ENCODE results near the gene LIAS.
A peak's percentile ranks its signal among the peaks of the same experiment; 100 is the strongest.

LIAS gene

GRCh38 chr4:39484582-39485272, 25.9 kb downstream of the LIAS start:
- H3K4me3 ChIP-seq (replicated peaks; ENCODE audit: low read depth, low read length) = no peak overlapping the region
- DNase-seq (ENCODE audit: low read depth) = no peak
- TF ChIP-seq, protein P1, sequence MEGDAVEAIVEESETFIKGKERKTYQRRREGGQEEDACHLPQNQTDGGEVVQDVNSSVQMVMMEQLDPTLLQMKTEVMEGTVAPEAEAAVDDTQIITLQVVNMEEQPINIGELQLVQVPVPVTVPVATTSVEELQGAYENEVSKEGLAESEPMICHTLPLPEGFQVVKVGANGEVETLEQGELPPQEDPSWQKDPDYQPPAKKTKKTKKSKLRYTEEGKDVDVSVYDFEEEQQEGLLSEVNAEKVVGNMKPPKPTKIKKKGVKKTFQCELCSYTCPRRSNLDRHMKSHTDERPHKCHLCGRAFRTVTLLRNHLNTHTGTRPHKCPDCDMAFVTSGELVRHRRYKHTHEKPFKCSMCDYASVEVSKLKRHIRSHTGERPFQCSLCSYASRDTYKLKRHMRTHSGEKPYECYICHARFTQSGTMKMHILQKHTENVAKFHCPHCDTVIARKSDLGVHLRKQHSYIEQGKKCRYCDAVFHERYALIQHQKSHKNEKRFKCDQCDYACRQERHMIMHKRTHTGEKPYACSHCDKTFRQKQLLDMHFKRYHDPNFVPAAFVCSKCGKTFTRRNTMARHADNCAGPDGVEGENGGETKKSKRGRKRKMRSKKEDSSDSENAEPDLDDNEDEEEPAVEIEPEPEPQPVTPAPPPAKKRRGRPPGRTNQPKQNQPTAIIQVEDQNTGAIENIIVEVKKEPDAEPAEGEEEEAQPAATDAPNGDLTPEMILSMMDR (IDR thresholded peaks at IDR 0.05; ENCODE audit: low read length, missing control alignments) = no peak

GRCh38 chr4:39486221-39486804, 27.5 kb downstream of the LIAS start:
- TF ChIP-seq, protein P1 (IDR thresholded peaks at IDR 0.05; ENCODE audit: low read length, missing control alignments) = no peak
- DNase-seq (ENCODE audit: low read depth) = no peak
- H3K4me3 ChIP-seq (replicated peaks; ENCODE audit: low read depth, low read length) = no peak overlapping the region

DNA sequence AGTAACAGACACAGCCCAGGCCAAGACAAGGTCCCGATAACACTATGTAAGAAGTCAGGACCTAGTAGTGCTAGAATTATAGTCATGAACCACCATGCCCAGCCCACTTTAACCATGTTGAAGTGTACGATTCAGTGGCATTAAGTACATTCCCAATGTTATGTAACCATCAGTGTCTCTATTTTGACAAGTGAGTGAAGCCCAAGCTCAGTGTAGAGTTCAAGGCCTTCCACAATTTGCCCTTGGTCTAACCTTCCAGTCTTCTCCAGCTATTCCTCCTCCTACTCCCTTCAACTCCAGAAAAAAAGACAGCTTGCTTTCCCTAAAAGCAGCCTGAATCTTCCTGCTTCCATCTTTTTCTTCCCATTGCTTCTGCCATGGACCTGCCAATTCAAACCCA, 31.5 kb downstream of the LIAS start:
- DNase-seq (ENCODE audit: low read depth) = no peak
- TF ChIP-seq, protein P1 (IDR thresholded peaks at IDR 0.05; ENCODE audit: low read length, missing control alignments) = no peak
- no peak overlapping the region for H3K4me3 ChIP-seq (replicated peaks; ENCODE audit: low read depth, low read length)

GRCh38 chr4:39494354-39494753, 35.5 kb downstream of the LIAS start:
- no peak overlapping the region for H3K4me3 ChIP-seq (replicated peaks; ENCODE audit: low read depth, low read length)
- DNase-seq (ENCODE audit: low read depth) = no peak
- TF ChIP-seq, protein P1 (IDR thresholded peaks at IDR 0.05; ENCODE audit: low read length, missing control alignments) = no peak

DNA sequence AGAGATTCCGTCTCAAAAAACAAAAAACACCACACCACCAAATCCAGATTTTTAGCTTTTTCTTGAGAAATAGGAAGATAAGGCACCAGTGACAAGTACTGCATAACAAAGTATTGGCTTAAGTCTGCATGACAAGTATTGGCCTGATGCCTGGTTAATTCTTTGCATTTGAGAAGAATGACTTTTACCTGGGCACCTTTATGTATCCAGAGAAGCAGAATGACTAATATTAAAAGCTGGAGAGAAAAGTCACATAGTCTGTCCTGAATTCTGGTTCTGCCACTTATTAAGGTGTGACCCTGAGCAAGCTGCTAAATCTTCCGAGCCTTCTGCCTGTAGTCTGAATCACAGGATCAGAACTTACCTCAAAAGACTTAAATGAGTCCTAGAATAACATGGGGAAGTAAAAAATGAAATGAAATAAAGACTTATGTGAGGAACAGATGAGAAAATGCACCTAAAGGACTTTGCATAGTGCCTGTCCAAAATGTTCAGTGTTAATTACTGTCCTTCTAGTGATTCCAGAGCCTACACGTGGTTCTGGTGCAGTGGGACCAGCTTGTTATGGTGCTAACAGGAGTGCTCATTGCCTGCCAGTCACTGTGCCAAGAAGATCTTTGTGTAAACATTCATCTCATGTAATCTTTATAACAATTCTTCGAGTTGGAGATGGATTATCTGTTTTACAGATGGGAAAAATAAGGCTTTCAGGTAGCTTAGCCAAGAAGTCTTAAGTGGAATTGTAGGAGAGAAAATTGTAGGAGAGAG, 36.8 kb downstream of the LIAS start:
- no peak overlapping the region for H3K4me3 ChIP-seq (replicated peaks; ENCODE audit: low read depth, low read length)
- TF ChIP-seq, protein P1 (IDR thresholded peaks at IDR 0.05; ENCODE audit: low read length, missing control alignments) = no peak
- peak; percentile 24 for DNase-seq (ENCODE audit: low read depth)

- DNase-seq (ENCODE audit: low read depth) = no peak
- no peak overlapping the region for H3K4me3 ChIP-seq (replicated peaks; ENCODE audit: low read depth, low read length)
- TF ChIP-seq, protein P1 (IDR thresholded peaks at IDR 0.05; ENCODE audit: low read length, missing control alignments) = no peak
Measured at GRCh38 chr4:39497909-39498726, 39.3 kb downstream of the LIAS start.
